MCF 10A (cell line): Measurements from ENCODE around the gene LRRC75B. TPM values are rescaled to one million over a fixed set of nuclear protein-coding genes. Genes with fewer than 3 reads are reported as not detected.

Experiments
- BruUV-seq: library from RNA; stranded (reverse); fragments of 400-500 nt; replicated peaks from 2 replicates; lab custom pipeline; 2021; lab: Mats Ljungman, UMichigan
- CTCF ChIA-PET: fragments of 300-600 bp; sonication (Branson Sonifier 250); formaldehyde crosslinking; extraction: SDS; loops from one replicate; lab custom pipeline; 2021; ENCODE audit warnings: antibody characterized with exemption, inconsistent platforms; lab: Yijun Ruan, JAX
- POLR2A ChIA-PET: fragments of 300-600, 350-650 bp; sonication (Branson Sonifier 250); formaldehyde crosslinking; extraction: SDS; loops from one replicate; lab custom pipeline; 2020; ENCODE audit warnings: antibody characterized with exemption, inconsistent platforms; lab: Yijun Ruan, JAX
- DNase-seq: peaks from one replicate; pipeline ENCODE4 v3.0.0-alpha.2; 2018; ENCODE audit not compliant: unreplicated experiment
- H3K27ac Mint-ChIP-seq: one replicate; pipeline ENCODE4 v1.8.0; 2022; ENCODE audit warnings: mild to moderate bottlenecking, low read depth, mixed read lengths; ENCODE audit not compliant: unreplicated experiment
- H3K27me3 Mint-ChIP-seq: one replicate; pipeline ENCODE4 v1.8.0; 2022; ENCODE audit warnings: mixed read lengths; ENCODE audit not compliant: insufficient read depth, unreplicated experiment
- H3K36me3 Mint-ChIP-seq: one replicate; pipeline ENCODE4 v1.8.0; 2022; ENCODE audit warnings: mild to moderate bottlenecking, moderate library complexity, mixed read lengths; ENCODE audit not compliant: insufficient read depth, unreplicated experiment
- H3K4me1 Mint-ChIP-seq: one replicate; pipeline ENCODE4 v1.8.0; 2022; ENCODE audit warnings: mixed read lengths; ENCODE audit not compliant: insufficient read depth, unreplicated experiment
- H3K4me3 Mint-ChIP-seq: one replicate; pipeline ENCODE4 v1.8.0; 2022; ENCODE audit warnings: mild to moderate bottlenecking, moderate library complexity, mixed read lengths; ENCODE audit not compliant: unreplicated experiment
- H3K9me3 Mint-ChIP-seq: one replicate; pipeline ENCODE4 v1.8.0; 2022; ENCODE audit warnings: mixed read lengths; ENCODE audit not compliant: unreplicated experiment
- CTCF ChIP-seq: fragments of 200-600 bp; IDR thresholded peaks from one replicate; pipeline ENCODE4 v1.8.0; 2022; ENCODE audit warnings: antibody characterized with exemption, mild to moderate bottlenecking; ENCODE audit not compliant: unreplicated experiment
- intact Hi-C: fragments of 100-400 bp; cut with micrococcal nuclease; formaldehyde crosslinking; loops from 2 replicates; pipeline ENCODE4 v1.14.1; 2022
- total RNA-seq: library from RNA; stranded (reverse); gene quantifications from 2 replicates; pipeline ENCODE4 v1.2.3, GENCODE V29; 2022

LRRC75B gene
- total RNA-seq, 1 experiment from 2014 or later: 2.6 TPM

GRCh38 chr22:24587251-24587650 lies 5.6 kb downstream of the LRRC75B start:
- Mint-ChIP-seq H3K27me3 (no peaks in the 10 kb centered on the region), H3K36me3 (no peaks in the 10 kb centered on the region), H3K27ac (no peak overlapping the region), H3K4me1 (no peaks in the 10 kb centered on the region), H3K4me3 (no peak overlapping the region), H3K9me3 (no peaks in the 10 kb centered on the region)
- intact Hi-C loops: no loop called here
- POLR2A ChIA-PET: no interaction called here
- no peak for DNase-seq
- no TSS peak for BruUV-seq
- no peak for TF ChIP-seq CTCF
- CTCF ChIA-PET: no interaction called here

- BruUV-seq: no TSS peak
- no peak overlapping the region for H3K27ac Mint-ChIP-seq
- no peak overlapping the region for H3K4me3 Mint-ChIP-seq
- H3K36me3 Mint-ChIP-seq: no peaks in the 10 kb centered on the region
- TF ChIP-seq CTCF: no peak
- DNase-seq: no peak
- intact Hi-C loops: no loop called here
- POLR2A ChIA-PET: no interaction called here
- no peaks in the 10 kb centered on the region for H3K27me3 Mint-ChIP-seq
- H3K9me3 Mint-ChIP-seq: no peaks in the 10 kb centered on the region
- H3K4me1 Mint-ChIP-seq: no peaks in the 10 kb centered on the region
- CTCF ChIA-PET: no interaction called here
Measured at GRCh38 chr22:24585927-24586546, 6.8 kb downstream of the LRRC75B start.

- no peak for DNase-seq
- no peak for TF ChIP-seq CTCF
- Mint-ChIP-seq H3K4me3 (no peak overlapping the region), H3K9me3 (no peaks in the 10 kb centered on the region), H3K36me3 (no peaks in the 10 kb centered on the region), H3K4me1 (peaks cover 2% of the 10 kb centered on the region), H3K27ac (no peak overlapping the region), H3K27me3 (no peaks in the 10 kb centered on the region)
- intact Hi-C loops: no loop called here
- ChIA-PET POLR2A (no interaction called here), CTCF (no interaction called here)
- BruUV-seq: no TSS peak
Measured at GRCh38 chr22:24585461-24585860, 7.4 kb downstream of the LRRC75B start.

- no TSS peak for BruUV-seq
Measured at GRCh38 chr22:24584871-24585411, 7.9 kb downstream of the LRRC75B start.

More at GRCh38 chr22:24584871-24585411, 7.9 kb downstream of the LRRC75B start:
- no peak overlapping the region for H3K27ac Mint-ChIP-seq
- H3K9me3 Mint-ChIP-seq: no peaks in the 10 kb centered on the region
- H3K4me3 Mint-ChIP-seq: no peak overlapping the region
- peaks cover 8% of the 10 kb centered on the region for H3K4me1 Mint-ChIP-seq
- DNase-seq: no peak
- ChIA-PET CTCF (interaction anchor here (0.7 kb wide), 1 partner anchor 16 kb away, joined by 3 read pairs; no protein-coding TSS in a partner anchor), POLR2A (no interaction called here)
- no peaks in the 10 kb centered on the region for H3K27me3 Mint-ChIP-seq
- TF ChIP-seq CTCF: no peak
- no peaks in the 10 kb centered on the region for H3K36me3 Mint-ChIP-seq
- intact Hi-C loops: no loop called here
